GM12873 (cell line): ENCODE measurements around the gene ARL14.

Source experiments
- TF ChIP-seq, protein P1 (sequence below): IDR thresholded peaks from 2 replicates; pipeline ENCODE4 v1.5.1; 2012; ENCODE audit warnings: low read depth, mild to moderate bottlenecking, moderate library complexity, low read length, control low read depth; ENCODE audit not compliant: insufficient read depth; ENCODE audit errors: missing control alignments

ARL14 gene

DNA sequence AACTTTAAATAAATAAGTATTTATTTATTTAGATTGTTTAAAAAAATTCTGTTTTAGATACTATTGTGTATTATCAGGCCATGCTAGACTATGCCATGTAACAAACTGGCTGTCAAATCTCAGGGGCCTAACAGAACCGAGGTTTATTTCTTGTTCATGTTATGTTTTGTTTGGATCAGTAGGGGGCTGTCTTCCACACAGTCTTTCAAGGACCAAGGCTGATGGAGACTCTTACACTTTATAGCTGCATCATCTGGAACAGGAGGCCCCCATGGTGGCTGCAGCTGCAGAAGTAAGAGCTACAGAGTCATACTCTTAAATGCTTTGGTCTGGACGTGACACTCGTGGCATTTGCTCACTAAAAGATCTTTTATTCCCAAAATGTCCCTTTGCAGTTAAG lies 33.0 kb upstream of the ARL14 start:
- TF ChIP-seq, protein P1, sequence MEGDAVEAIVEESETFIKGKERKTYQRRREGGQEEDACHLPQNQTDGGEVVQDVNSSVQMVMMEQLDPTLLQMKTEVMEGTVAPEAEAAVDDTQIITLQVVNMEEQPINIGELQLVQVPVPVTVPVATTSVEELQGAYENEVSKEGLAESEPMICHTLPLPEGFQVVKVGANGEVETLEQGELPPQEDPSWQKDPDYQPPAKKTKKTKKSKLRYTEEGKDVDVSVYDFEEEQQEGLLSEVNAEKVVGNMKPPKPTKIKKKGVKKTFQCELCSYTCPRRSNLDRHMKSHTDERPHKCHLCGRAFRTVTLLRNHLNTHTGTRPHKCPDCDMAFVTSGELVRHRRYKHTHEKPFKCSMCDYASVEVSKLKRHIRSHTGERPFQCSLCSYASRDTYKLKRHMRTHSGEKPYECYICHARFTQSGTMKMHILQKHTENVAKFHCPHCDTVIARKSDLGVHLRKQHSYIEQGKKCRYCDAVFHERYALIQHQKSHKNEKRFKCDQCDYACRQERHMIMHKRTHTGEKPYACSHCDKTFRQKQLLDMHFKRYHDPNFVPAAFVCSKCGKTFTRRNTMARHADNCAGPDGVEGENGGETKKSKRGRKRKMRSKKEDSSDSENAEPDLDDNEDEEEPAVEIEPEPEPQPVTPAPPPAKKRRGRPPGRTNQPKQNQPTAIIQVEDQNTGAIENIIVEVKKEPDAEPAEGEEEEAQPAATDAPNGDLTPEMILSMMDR, result no peak

GRCh38 chr3:160644491-160644890 lies 32.5 kb upstream of the ARL14 start:
- TF ChIP-seq, protein P1, result no peak

GRCh38 chr3:160648701-160649100 lies 28.3 kb upstream of the ARL14 start:
- TF ChIP-seq, protein P1, result no peak

GRCh38 chr3:160649596-160649995 lies 27.4 kb upstream of the ARL14 start:
- TF ChIP-seq, protein P1, result no peak

DNA sequence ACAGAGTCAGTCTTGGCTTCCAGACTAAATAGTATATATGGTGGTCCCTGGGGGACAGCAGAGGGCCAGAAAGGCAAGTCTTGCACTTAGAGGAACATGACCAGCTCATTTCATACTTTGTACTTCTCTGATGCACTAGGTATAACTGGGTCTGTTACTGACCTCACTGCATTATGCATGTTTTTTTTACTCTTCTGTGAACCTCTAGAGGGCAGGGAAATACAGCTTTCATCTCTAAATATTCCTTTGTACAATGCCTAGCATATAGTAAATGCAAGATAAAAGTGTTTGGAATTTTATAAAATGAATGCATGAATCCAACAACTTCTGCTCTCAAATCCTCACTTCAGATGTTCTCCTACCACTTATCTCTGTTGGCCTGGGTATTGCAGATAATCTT lies 23.4 kb upstream of the ARL14 start:
- TF ChIP-seq, protein P1, result no peak

DNA sequence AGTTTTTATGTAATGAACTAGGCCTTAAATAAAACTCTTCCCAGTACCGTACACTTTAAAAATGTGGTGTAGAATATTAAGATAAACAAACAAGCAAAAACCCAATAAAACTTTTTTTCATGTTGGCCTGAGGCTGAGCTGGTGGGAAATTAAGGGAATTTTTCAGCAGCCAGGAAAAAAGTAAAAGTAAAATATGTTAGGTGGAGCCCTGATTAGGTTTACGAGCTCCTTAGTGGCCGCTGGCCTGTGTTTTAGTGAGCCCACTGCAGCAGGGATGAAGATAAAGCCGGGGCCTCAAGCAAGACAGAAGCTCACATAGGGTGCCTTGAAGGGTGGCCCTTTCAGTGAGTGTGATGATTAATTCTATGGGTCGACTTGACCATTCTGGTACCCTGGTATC lies 16.1 kb upstream of the ARL14 start:
- TF ChIP-seq, protein P1, result no peak

- TF ChIP-seq, protein P1, result no peak
Measured at GRCh38 chr3:160661660-160662059, 15.3 kb upstream of the ARL14 start.
